Cardiac fibroblast (primary cell): ENCODE data around the gene ELMO1.

Experiments used
- DNase-seq, 2 donors: peaks; one replicate each; pipeline versions ENCODE4 v3.0.0 to v3.0.0-alpha.2; 2010; ENCODE audit warnings: low read depth in 2 of 2
- H3K4me3 ChIP-seq, 2 donors: replicated peaks in 1 of 2; 1 replicate in 1 of 2; 2 replicates in 1 of 2; pipeline ENCODE4 v1.5.1; 2011; ENCODE audit warnings: low read depth in 2 of 2, low read length in 2 of 2, mild to moderate bottlenecking in 2 of 2, moderate library complexity in 1 of 2
- TF ChIP-seq, protein P1 (sequence below): IDR thresholded peaks from one replicate; pipeline ENCODE4 v1.5.1; 2011; ENCODE audit warnings: low read depth, mild to moderate bottlenecking, low read length, inconsistent platforms

ELMO1 gene

DNA sequence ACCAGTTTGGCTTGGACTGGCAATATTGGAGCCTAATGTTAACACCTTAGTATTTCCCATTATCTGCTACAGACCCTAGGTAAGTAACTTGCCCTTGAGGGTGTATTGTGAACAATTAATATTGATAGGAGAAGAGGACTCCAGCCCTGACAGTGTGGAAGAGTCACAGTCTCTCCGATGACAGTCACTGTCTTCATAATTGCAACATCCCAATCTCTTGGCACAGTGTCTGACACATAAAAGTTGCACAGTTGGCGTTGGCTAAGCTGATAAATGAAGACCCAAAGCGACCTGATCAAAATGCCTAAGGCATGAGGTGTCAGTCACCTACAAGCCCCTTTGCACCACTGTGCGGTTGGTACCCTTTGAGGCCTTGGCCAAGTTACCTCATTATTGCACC, 569.6 kb downstream of the ELMO1 start:
- H3K4me3 ChIP-seq = no peak overlapping the region
- DNase-seq = no peak
- TF ChIP-seq, protein P1, sequence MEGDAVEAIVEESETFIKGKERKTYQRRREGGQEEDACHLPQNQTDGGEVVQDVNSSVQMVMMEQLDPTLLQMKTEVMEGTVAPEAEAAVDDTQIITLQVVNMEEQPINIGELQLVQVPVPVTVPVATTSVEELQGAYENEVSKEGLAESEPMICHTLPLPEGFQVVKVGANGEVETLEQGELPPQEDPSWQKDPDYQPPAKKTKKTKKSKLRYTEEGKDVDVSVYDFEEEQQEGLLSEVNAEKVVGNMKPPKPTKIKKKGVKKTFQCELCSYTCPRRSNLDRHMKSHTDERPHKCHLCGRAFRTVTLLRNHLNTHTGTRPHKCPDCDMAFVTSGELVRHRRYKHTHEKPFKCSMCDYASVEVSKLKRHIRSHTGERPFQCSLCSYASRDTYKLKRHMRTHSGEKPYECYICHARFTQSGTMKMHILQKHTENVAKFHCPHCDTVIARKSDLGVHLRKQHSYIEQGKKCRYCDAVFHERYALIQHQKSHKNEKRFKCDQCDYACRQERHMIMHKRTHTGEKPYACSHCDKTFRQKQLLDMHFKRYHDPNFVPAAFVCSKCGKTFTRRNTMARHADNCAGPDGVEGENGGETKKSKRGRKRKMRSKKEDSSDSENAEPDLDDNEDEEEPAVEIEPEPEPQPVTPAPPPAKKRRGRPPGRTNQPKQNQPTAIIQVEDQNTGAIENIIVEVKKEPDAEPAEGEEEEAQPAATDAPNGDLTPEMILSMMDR = no peak

DNA sequence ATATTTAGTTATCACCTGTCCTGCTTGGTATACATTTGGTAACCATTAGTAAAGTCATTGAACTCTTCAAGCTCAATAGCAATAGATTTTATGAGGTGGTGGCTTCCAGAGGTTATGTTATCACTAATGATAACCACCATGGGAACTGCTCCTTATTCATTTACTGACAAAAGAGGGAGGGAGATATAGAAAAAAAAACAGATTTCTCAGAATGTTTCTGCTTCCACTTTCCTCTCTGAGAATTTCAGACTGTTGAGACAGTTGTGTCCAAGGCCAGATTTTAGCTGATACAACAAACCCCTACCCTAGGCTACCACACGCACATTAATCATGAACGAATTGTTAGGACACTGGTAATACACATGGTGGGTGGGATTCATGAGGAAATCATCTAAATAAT, 570.4 kb downstream of the ELMO1 start:
- H3K4me3 ChIP-seq = no peak overlapping the region
- TF ChIP-seq, protein P1 = no peak
- no peak for DNase-seq

DNA sequence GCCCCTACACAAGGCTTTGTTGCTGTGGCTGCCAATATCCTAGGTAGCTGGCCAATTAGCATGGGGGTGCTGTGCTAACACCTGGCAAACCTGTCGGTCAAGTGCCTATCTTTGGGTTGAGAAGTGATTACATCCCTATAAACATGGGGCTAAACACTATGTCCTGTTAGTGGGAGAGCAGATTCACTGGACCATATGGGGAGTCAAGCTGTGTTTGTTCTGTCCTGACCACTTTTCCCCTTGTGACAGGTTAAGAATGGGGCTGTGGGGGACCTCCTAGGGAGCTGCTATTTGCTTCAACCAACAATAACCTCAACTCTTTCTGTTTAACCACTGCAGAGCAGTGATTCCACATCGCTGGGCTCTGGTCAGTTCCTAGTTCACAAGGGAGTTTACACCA, 572.9 kb downstream of the ELMO1 start:
- TF ChIP-seq, protein P1 = no peak
- no peak for DNase-seq
- no peak overlapping the region for H3K4me3 ChIP-seq

DNA sequence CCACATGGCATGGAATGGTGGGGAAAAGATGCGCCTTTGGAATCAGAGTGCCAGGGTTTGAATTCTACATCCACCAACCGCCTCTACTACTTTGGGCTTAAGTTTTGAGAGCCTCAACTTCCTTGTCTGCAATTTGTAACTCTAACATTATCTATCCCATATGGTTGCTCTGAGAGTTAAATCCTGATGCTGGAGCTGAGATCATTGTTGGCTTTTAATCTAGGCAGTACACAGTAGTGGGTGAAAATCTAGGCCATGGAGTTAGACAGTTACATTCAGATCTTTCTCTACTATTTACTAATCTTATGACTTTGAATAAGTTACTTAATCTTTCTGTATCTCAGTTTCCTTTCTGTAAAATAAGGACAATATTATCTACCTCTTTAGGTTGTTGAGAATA, 574.6 kb downstream of the ELMO1 start:
- no peak overlapping the region for H3K4me3 ChIP-seq
- TF ChIP-seq, protein P1 = no peak
- DNase-seq = no peak

DNA sequence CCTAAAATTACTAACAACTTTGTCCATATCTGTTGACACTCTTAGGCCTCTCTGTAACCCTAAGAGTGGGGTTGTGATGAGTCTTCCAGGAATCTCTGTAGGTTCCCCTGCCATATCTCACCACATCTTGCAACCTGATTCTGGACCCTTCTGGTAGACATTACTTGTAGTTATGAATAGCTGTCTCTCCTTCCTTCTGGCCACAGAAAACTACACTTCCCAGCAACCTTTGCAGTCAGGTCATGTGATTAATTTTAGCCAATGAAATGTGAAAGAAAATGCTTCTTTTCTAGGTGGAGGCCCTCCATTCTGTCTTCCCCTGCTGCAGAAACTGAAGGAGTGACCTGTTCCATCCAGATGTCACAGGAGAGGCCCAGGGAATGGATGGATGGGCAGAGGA, 576.8 kb downstream of the ELMO1 start:
- H3K4me3 ChIP-seq = no peak overlapping the region
- DNase-seq = no peak
- TF ChIP-seq, protein P1 = no peak

DNA sequence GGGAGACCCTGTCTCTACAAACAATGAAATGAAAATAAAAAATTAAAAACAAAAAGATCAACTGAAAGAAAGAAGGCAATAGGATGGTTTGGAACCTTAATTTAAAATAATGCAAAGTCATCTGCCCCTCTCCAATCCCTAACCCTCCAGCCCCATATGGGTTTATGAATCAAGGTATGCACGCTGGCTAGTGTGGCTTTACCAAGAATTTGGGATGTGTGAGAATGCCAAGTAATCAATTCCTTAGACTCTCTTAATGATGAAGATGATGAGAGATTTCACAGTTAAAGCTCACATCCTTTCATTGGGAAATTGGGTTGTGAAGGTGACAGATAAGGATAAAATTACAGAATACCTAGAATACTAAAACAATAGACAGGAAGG, 577.3 kb downstream of the ELMO1 start:
- no peak overlapping the region for H3K4me3 ChIP-seq
- no peak for DNase-seq
- TF ChIP-seq, protein P1 = no peak

DNA sequence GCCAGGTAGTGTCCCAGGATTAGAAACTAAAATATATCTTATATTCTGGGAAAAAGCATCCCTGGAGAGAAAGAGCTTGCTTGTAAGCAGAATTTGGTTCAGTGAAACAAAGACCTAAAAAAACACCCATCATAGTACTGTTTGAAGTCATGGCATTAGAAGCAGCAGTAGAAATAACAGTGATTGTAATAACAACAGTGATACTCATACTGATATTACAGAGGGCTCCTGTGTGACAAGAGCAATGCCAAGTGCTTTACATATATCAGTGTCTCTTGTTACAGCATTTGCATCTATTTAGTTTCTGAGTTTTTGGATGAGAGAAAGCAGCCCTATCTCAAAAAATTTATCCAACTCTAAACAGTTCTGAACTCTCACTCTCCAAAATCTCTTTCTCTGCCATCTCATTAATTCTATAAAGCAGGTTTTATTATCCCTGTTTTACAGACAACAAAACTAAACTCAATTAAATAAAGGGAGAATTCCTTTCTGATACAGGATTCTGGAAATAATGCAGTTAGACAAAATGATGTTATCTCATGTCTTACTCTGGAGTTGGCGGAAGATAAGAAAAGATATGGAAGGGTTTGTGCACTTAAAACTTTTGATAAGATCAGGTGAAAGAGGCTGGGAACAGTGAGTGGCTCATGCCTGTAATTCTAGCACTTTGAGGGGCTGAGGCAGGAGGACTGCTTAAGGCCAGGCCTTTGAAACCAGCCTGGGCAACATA, 577.9 kb downstream of the ELMO1 start:
- H3K4me3 ChIP-seq = no peak overlapping the region
- TF ChIP-seq, protein P1 = no peak

More for the DNA sequence above, 577.9 kb downstream of the ELMO1 start:
- no peak for DNase-seq
